ENCODE results near the gene SPACDR. TPM values are rescaled to one million over a fixed set of nuclear protein-coding genes. Genes with fewer than 3 reads are reported as not detected.
"Not testable (repeated sequence)": the region's sequence is repeated elsewhere in the genome, so short reads cannot be mapped to it uniquely, and the experiment has no call there.

The SPACDR gene
- total RNA-seq, 1 donor from 2014 or later, result not detected

DNA sequence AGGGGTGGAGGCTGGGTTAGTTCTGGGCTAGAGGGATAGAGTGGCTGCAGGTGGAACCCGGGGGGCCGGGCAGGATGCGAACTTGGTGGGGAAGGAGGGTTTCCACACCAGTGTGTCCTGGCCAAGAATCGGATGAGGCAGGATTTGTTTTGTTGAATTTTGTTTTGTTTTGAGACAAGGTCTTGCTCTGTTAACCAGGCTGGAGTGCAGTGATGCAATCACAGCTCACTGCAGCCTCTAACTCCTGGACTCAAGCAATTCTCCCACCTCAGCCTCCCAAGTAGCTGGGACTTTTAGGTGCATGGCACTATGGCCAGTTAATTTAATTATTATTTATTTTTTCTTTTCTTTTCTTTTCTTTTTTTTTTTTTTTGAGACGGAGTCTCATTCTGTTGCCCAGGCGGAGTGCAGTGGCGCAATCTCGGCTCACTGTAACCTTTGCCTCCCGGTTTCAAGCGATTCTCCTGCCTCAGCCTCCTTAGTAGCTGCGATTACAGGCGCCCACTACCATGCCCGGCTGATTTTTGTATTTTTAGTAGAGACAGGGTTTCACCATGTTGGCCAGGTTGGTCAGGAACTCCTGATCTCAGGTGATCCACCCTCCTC, 14.8 kb downstream of the SPACDR start:
- no peak for TF ChIP-seq POLR2AphosphoS5 (IDR thresholded peaks at IDR 0.05; ENCODE audit: insufficient read depth in 1 of 2, low read depth in 1 of 2)
- TF ChIP-seq POLR2A (IDR thresholded peaks at IDR 0.05), result no peak
- TF ChIP-seq, protein P1, sequence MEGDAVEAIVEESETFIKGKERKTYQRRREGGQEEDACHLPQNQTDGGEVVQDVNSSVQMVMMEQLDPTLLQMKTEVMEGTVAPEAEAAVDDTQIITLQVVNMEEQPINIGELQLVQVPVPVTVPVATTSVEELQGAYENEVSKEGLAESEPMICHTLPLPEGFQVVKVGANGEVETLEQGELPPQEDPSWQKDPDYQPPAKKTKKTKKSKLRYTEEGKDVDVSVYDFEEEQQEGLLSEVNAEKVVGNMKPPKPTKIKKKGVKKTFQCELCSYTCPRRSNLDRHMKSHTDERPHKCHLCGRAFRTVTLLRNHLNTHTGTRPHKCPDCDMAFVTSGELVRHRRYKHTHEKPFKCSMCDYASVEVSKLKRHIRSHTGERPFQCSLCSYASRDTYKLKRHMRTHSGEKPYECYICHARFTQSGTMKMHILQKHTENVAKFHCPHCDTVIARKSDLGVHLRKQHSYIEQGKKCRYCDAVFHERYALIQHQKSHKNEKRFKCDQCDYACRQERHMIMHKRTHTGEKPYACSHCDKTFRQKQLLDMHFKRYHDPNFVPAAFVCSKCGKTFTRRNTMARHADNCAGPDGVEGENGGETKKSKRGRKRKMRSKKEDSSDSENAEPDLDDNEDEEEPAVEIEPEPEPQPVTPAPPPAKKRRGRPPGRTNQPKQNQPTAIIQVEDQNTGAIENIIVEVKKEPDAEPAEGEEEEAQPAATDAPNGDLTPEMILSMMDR (IDR thresholded peaks at IDR 0.05), result no peak
- H3K36me3 ChIP-seq, result no peaks in the 10 kb centered on the region
- no peaks in the 10 kb centered on the region for H3K27me3 ChIP-seq
- intact Hi-C loops (cut with DNase I), result no loop called here
- no peak for DNase-seq (ENCODE audit: extremely low spot score in 2 of 2)
- no peak overlapping the region for H3K27ac ChIP-seq
- H3K9me3 ChIP-seq, result no peaks in the 10 kb centered on the region
- no peak overlapping the region for H3K4me3 ChIP-seq
- H3K4me1 ChIP-seq, result peaks cover 10% of the 10 kb centered on the region

DNA sequence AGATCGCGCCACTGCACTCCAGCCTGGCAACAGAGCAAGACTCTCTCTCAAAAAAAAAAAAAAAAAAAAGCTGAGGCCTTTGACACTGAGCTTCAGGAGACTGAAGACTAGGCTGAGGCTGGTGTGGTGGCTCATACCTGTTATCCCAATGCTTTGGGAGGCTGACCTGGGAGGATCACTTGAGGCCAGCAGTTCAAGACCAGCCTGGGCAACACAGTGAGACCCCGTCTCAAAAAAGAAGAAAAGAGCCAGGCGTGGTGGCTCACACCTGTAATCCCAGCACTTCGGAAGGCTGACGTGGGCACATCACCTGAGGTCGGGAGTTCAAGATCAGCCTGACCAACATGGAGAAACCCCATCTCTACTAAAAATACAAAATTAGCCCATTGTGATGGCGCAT, 16.7 kb downstream of the SPACDR start:
- H3K4me3 ChIP-seq; H3K27ac ChIP-seq; intact Hi-C loops (cut with DNase I); H3K9me3 ChIP-seq; H3K27me3 ChIP-seq; H3K36me3 ChIP-seq; DNase-seq (ENCODE audit: extremely low spot score in 2 of 2); H3K4me1 ChIP-seq: not testable (repeated sequence)

GRCh38 chr7:100446040-100446439, 18.0 kb downstream of the SPACDR start:
- intact Hi-C loops (cut with DNase I), result no loop called here
- Histone ChIP-seq H3K27me3 (no peaks in the 10 kb centered on the region), H3K27ac (peak overlapping the region; percentile 38), H3K4me3 (no peak overlapping the region), H3K4me1 (peaks cover 10% of the 10 kb centered on the region), H3K9me3 (no peaks in the 10 kb centered on the region), H3K36me3 (no peaks in the 10 kb centered on the region)
- no peak for DNase-seq (ENCODE audit: extremely low spot score in 2 of 2)
- TF ChIP-seq POLR2AphosphoS5 (IDR thresholded peaks at IDR 0.05; ENCODE audit: insufficient read depth in 1 of 2, low read depth in 1 of 2), result no peak
- no peak for TF ChIP-seq POLR2A (IDR thresholded peaks at IDR 0.05)
- TF ChIP-seq, protein P1 (IDR thresholded peaks at IDR 0.05), result no peak

DNA sequence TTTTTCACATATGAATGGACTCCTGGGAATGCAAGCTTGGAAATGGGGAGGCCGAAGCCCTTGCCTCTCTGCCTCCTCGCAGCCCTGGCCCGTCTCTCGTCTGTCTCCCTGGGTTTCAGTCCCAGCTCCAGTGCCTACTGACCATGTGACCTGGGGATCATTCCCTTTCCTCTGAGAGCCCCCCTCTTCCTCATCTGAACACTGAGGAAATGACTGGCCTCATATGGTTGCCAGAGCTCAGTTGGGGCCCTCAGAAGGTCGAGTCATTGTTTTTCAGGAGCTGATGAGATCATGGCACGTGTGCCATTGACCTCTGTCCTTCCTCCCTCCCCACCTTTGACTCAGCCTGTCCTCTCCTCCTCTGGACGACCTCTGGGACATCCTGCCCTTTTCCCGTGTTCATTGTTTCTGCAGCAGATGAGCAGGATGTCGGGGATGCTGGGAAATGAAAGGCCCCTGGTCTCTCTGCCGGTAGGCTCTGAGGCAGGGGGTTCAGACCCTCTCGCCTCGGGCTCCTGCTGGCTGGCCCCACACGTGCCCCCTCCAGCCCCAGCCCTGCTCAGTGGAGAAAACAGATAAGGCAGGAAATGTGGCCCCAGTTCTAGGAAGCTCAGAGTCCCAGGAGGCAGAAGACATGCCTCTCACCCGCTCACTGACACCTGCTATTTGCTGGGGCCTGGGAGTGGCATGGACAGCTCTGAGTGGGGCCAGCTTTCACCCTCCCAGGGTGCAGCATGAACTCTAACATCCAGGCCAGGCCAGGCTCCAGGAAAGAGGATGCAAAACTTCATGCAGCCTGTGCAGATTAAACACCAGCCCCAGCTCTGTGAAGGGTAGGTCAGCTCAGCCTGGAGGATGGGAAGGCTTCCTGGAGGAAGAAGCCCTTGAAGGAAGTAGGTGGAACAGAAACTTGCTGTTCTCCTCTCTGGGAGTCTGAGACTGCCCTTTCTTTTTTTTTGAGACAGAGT, 19.5 kb downstream of the SPACDR start:
- no peak for DNase-seq (ENCODE audit: extremely low spot score in 2 of 2)
- Histone ChIP-seq H3K4me3 (no peak overlapping the region), H3K27me3 (no peaks in the 10 kb centered on the region), H3K27ac (peak overlapping the region; percentile 38), H3K36me3 (no peaks in the 10 kb centered on the region), H3K4me1 (peaks cover 5% of the 10 kb centered on the region), H3K9me3 (no peaks in the 10 kb centered on the region)
- TF ChIP-seq, protein P1 (IDR thresholded peaks at IDR 0.05), result no peak
- TF ChIP-seq POLR2A (IDR thresholded peaks at IDR 0.05) (no peak), POLR2AphosphoS5 (IDR thresholded peaks at IDR 0.05; ENCODE audit: insufficient read depth in 1 of 2, low read depth in 1 of 2) (peak; percentile 28 to 62)
- intact Hi-C loops (cut with DNase I), result no loop called here

- Histone ChIP-seq H3K9me3 (no peaks in the 10 kb centered on the region), H3K36me3 (no peaks in the 10 kb centered on the region), H3K4me1 (peaks cover 5% of the 10 kb centered on the region), H3K27ac (peak overlapping the region; percentile 35), H3K4me3 (no peak overlapping the region), H3K27me3 (no peaks in the 10 kb centered on the region)
- TF ChIP-seq POLR2A (IDR thresholded peaks at IDR 0.05), result no peak
- TF ChIP-seq POLR2AphosphoS5 (IDR thresholded peaks at IDR 0.05; ENCODE audit: insufficient read depth in 1 of 2, low read depth in 1 of 2), result no peak
- TF ChIP-seq, protein P1 (IDR thresholded peaks at IDR 0.05), result no peak
- DNase-seq (ENCODE audit: extremely low spot score in 2 of 2), result no peak
- intact Hi-C loops (cut with DNase I), result no loop called here
Observed at GRCh38 chr7:100443096-100443840, 20.8 kb downstream of the SPACDR start.

Data from vagina (tissue), 2 donors.